PC-3 (cell line): ENCODE measurements around the gene TPSG1.

Experiments
- CTCF ChIP-seq: fragments of 300-600 bp; sonication (generic); conservative IDR thresholded peaks from 2 replicates; pipeline ENCODE4 v1.5.1; 2017; ENCODE audit warnings: antibody characterized with exemption, low read depth, mild to moderate bottlenecking, low read length
- EZH2 ChIP-seq: fragments of 300-600 bp; sonication (generic); IDR thresholded peaks from one replicate; pipeline ENCODE4 v1.6.1; 2017; ENCODE audit warnings: antibody characterized with exemption, mild to moderate bottlenecking, low read length; ENCODE audit not compliant: unreplicated experiment

GRCh38 chr16:1265826-1266225 lies 40.8 kb upstream of the TPSG1 start:
- TF ChIP-seq CTCF (no peak), EZH2 (no peak)
